K562 (cell line): Measurements from ENCODE around the gene MBOAT1. TPM values are rescaled to one million over a fixed set of nuclear protein-coding genes. Genes with fewer than 3 reads are reported as not detected.

Experiments used
- ATAC-seq: fragments of 200-7000 bp; cut with Tn5 transposase; 3 replicates; pipeline ENCODE4 v1.9.1; 2020; ENCODE audit warnings: moderate library complexity
- BruUV-seq: library from RNA; stranded (reverse); fragments of 400-500 nt; replicated peaks from 2 replicates; lab custom pipeline; 2021; lab: Mats Ljungman, UMichigan
- CTCF ChIA-PET: fragments of 300-600 bp; formaldehyde crosslinking; extraction: SDS; loops from one replicate; lab custom pipeline; 2021; ENCODE audit warnings: low intra/inter-chr PET ratio; lab: Yijun Ruan, JAX
- POLR2A ChIA-PET: fragments of 300-600, 350-650 bp; sonication (Branson Sonifier 250); formaldehyde crosslinking; extraction: SDS; loops from one replicate; lab custom pipeline; 2021; ENCODE audit warnings: antibody characterized with exemption, inconsistent platforms; lab: Yijun Ruan, JAX
- DNase-seq, 4 experiments: peaks; one replicate each; pipeline versions ENCODE4 v3.0.0 to v3.0.0-alpha.2; 2011 to 2018; ENCODE audit warnings: low spot score in 3 of 4, mixed read lengths in 3 of 4; ENCODE audit errors: extremely low read depth in 1 of 4
- FAIRE-seq: peaks from 2 replicates; lab custom pipeline; 2011; peaks lifted over from hg19 to GRCh38; lab: Jason Lieb, UNC
- H2AFZ ChIP-seq: 2 replicates; pipeline ENCODE4 v1.6.0; 2011; ENCODE audit warnings: low read depth, low read length, control low read depth, inconsistent platforms
- H3K27ac ChIP-seq: fragments of 200-600 bp; 3 replicates; pipeline ENCODE4 v1.8.0; 2011; ENCODE audit warnings: low read depth, mild to moderate bottlenecking, control low read depth, inconsistent platforms, low read length, moderate library complexity, mixed read lengths; ENCODE audit errors: extremely low read depth
- H3K27me3 ChIP-seq, 2 experiments: fragments of 300-600 bp in 1 of 2; 2 replicates in 1 of 2; 3 replicates in 1 of 2; pipeline versions ENCODE4 v1.6.0 to v1.8.0; 2011; ENCODE audit warnings: inconsistent platforms in 2 of 2, low read length in 2 of 2, mild to moderate bottlenecking in 1 of 2, mixed read lengths in 1 of 2, moderate library complexity in 1 of 2; ENCODE audit not compliant: control insufficient read depth in 2 of 2, insufficient read depth in 2 of 2
- H3K36me3 ChIP-seq: fragments of 300-600 bp; 3 replicates; pipeline ENCODE4 v1.8.0; 2011; ENCODE audit warnings: mild to moderate bottlenecking, low read length, inconsistent platforms; ENCODE audit not compliant: control insufficient read depth, insufficient read depth
- H3K4me1 ChIP-seq, 2 experiments: fragments of 200-600 bp in 1 of 2; replicated peaks in 1 of 2; 2 replicates in 1 of 2; 3 replicates in 1 of 2; pipeline versions ENCODE4 v1.5.1 to v1.8.0; 2011; ENCODE audit warnings: inconsistent platforms in 2 of 2, low read length in 2 of 2, mild to moderate bottlenecking in 1 of 2, mixed read lengths in 1 of 2, moderate library complexity in 1 of 2; ENCODE audit not compliant: control insufficient read depth in 2 of 2, insufficient read depth in 2 of 2
- H3K4me2 ChIP-seq: 2 replicates; pipeline ENCODE4 v1.6.1; 2011; ENCODE audit warnings: low read length, control low read depth, inconsistent platforms, mixed read lengths; ENCODE audit not compliant: insufficient read depth
- H3K4me3 ChIP-seq: fragments of 200-600 bp; sonication (generic), shearing (Covaris generic); 2 replicates; pipeline ENCODE4 v1.5.1; 2016; ENCODE audit warnings: control low read depth, inconsistent platforms
- H3K79me2 ChIP-seq: fragments of 200-600 bp; 3 replicates; pipeline ENCODE4 v1.8.0; 2011; ENCODE audit warnings: low read length, inconsistent platforms; ENCODE audit not compliant: control insufficient read depth, insufficient read depth
- H3K9ac ChIP-seq, 2 experiments: 2 replicates each; pipeline versions ENCODE4 v1.6.0 to v1.6.1; 2011; ENCODE audit warnings: low read depth in 2 of 2, low read length in 2 of 2, control low read depth in 1 of 2, inconsistent platforms in 1 of 2, mild to moderate bottlenecking in 1 of 2, mixed read lengths in 1 of 2; ENCODE audit not compliant: insufficient read depth in 1 of 2
- H3K9me1 ChIP-seq: one replicate; pipeline ENCODE4 v1.6.0; 2011; ENCODE audit warnings: inconsistent platforms, mild to moderate bottlenecking, low read length, moderate library complexity; ENCODE audit not compliant: control insufficient read depth, insufficient read depth
- H3K9me3 ChIP-seq: replicated peaks from 2 replicates; pipeline ENCODE4 v1.5.1; 2011; ENCODE audit warnings: low read depth, low read length, inconsistent platforms; ENCODE audit not compliant: control insufficient read depth, insufficient read depth
- H4K20me1 ChIP-seq: replicated peaks from 2 replicates; pipeline ENCODE4 v1.6.1; 2011; ENCODE audit warnings: low read length, inconsistent platforms, mixed read lengths; ENCODE audit not compliant: control insufficient read depth, insufficient read depth
- CBFA2T2 ChIP-seq: fragments of 450-650 bp; conservative IDR thresholded peaks from 2 replicates; pipeline ENCODE4 v1.6.1; 2017; ENCODE audit warnings: mild to moderate bottlenecking
- CEBPB ChIP-seq: fragments of 450-650 bp; IDR thresholded peaks from 2 replicates; pipeline ENCODE4 v1.6.1; 2016; ENCODE audit warnings: missing genetic modification characterization, missing compliant biosample characterization
- CEBPG ChIP-seq, 3 experiments: fragments of 200-800 bp in 1 of 3; sonication (Bioruptor generic) in 1 of 3; sonication (generic) in 1 of 3; formaldehyde crosslinking in 1 of 3; IDR thresholded peaks in 2 of 3; conservative IDR thresholded peaks in 1 of 3; 2 replicates each; pipeline versions ENCODE4 v1.6.1 to v1.8.0; 2016 to 2022; ENCODE audit warnings: missing compliant biosample characterization in 2 of 3, missing genetic modification characterization in 2 of 3, mild to moderate bottlenecking in 1 of 3, missing genetic modification reagents in 1 of 3
- KLF16 ChIP-seq: IDR thresholded peaks from 2 replicates; pipeline ENCODE4 v1.6.1; 2016; ENCODE audit warnings: antibody characterized with exemption
- PCBP2 ChIP-seq: fragments of 200-400 bp; formaldehyde crosslinking; IDR thresholded peaks from 2 replicates; pipeline ENCODE4 v1.6.1; 2018; ENCODE audit warnings: low read length, low read depth, mild to moderate bottlenecking, moderate library complexity; ENCODE audit not compliant: poor library complexity, severe bottlenecking
- SOX6 ChIP-seq: fragments of 450-650 bp; IDR thresholded peaks from 2 replicates; pipeline ENCODE4 v1.6.1; 2014; ENCODE audit warnings: mild to moderate bottlenecking
- TRIM24 ChIP-seq, 2 experiments: fragments of 450-650 bp; IDR thresholded peaks; 2 replicates each; pipeline ENCODE4 v1.6.1; 2016
- WGBS: fragments of 100-300 bp; shearing (Covaris generic); methylation state at CpG from one replicate; pipeline ENCODE4 v1.1.6; 2016; ENCODE audit warnings: low coverage, mixed read lengths; ENCODE audit not compliant: insufficient coverage; ENCODE audit errors: missing lambda C conversion rate; 5-methylcytosine and 5-hydroxymethylcytosine counted together
- in situ Hi-C: fragments of 300-500 bp; cut with MboI; formaldehyde crosslinking; loops from 4 replicates; pipeline ENCODE4 v1.15.0; 2018; ENCODE audit warnings: inconsistent platforms, mixed read lengths
- intact Hi-C: fragments of 100-400 bp; cut with micrococcal nuclease; formaldehyde crosslinking; loops from 2 replicates; pipeline ENCODE4 v1.14.2; 2022
- polyA plus RNA-seq, 8 experiments: library from polyadenylated mRNA; depleted of rRNA in 4 of 8; stranded (reverse) in 5 of 8; unstranded in 3 of 8; fragments of >200 nt; fragmentation: Nextera tagmentation in 2 of 8; fragmentation: Illumina TruSeq in 1 of 8; extraction: Ambion mirVana in 2 of 8; extraction: Trizol in 1 of 8; gene quantifications; 2 replicates each; pipeline versions ENCODE4 v1.2.1 to v1.2.3, GENCODE V29; 2011 to 2014; ENCODE audit warnings: inconsistent platforms in 1 of 8, missing spikeins in 1 of 8
- total RNA-seq, 7 experiments: library from RNA; depleted of rRNA in 6 of 7; stranded (reverse); fragments of >200 nt in 6 of 7; fragmentation: Illumina TruSeq in 2 of 7; extraction: Trizol in 2 of 7; gene quantifications; 2 replicates each; pipeline versions ENCODE4 v1.2.1 to v1.2.3, GENCODE V29; 2011 to 2021; ENCODE audit warnings: low replicate concordance in 1 of 7

MBOAT1 gene
- total and polyA plus RNA-seq, 9 of the 15 experiments (the other 6 are each of a cell fraction or from before 2014, with no cell fraction given), result 0.13 to 16.5 (median 10.3) TPM

DNA sequence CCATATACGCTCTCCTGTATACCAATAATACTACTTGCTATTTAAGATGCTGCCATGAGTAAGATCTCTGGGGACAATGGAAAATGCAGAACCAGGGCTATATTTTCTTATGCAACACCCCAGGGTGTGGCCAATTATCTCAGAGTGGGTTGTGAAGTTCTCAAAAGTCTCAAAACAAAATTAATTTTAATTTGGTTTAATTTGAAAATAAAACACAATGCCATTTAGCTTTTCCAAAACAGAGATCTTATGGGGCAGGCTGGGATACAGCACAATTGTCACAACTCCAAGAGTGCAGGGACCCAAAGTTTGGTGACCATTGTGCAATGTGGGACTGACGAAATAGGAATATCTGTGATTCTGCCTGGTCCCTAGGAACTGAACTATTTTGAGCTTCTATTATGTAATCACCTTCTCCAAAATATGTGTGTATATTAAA, 43.1 kb downstream of the MBOAT1 start:
- intact Hi-C loops (no loop called here), in situ Hi-C loops (no loop called here)
- ChIA-PET CTCF (no interaction called here), POLR2A (interaction anchor here (1.7 kb wide), 1 partner anchor 8 kb away, joined by 3 read pairs; no protein-coding TSS in a partner anchor)
- 36% methylated on average over 2 of the region's 2 CpGs for WGBS
- FAIRE-seq, result no peak
- no peaks in the 10 kb centered on the region for H4K20me1 ChIP-seq
- H2AFZ ChIP-seq, result no peak overlapping the region
- no peak for DNase-seq
- no peaks in the 10 kb centered on the region for H3K27me3 ChIP-seq
- H3K36me3 ChIP-seq, result no peaks in the 10 kb centered on the region
- no TSS peak for BruUV-seq
- H3K4me1 ChIP-seq, result peaks cover 0 to 17% of the 10 kb centered on the region in 2 experiments; a peak in 4 of 5 replicates
- 0 out of 4 replicates have a peak, but pooled peaks of 1 of the 2 experiments have one; percentile 5 for TF ChIP-seq TRIM24 (IDR thresholded peaks at IDR 0.05)
- TF ChIP-seq SOX6, result peak; percentile 60; the same call in 1 of the 2 replicates
- TF ChIP-seq CEBPB (tag), result peak; percentile 97
- no peak for TF ChIP-seq KLF16
- TF ChIP-seq CBFA2T2, result no peak
- no peak; the same call in none of the 2 replicates for TF ChIP-seq CEBPG (CRISPR knock-in tag; IDR thresholded peaks at IDR 0.05)
- TF ChIP-seq CEBPG (tag; conservative IDR thresholded peaks at IDR 0.05 in 1 of 2, IDR thresholded peaks at IDR 0.05 in 1 of 2), result peak; percentile 79 to 90
- TF ChIP-seq, all 486 proteins: peak for 4
- Histone ChIP-seq H3K9ac (no peak overlapping the region), H3K27ac (no peak overlapping the region), H3K4me3 (no peak overlapping the region), H3K9me1 (peaks cover 2% of the 10 kb centered on the region), H3K79me2 (no peaks in the 10 kb centered on the region), H3K9me3 (no peaks in the 10 kb centered on the region), H3K4me2 (no peak overlapping the region)
- ATAC-seq, result peak; percentile 60

DNA sequence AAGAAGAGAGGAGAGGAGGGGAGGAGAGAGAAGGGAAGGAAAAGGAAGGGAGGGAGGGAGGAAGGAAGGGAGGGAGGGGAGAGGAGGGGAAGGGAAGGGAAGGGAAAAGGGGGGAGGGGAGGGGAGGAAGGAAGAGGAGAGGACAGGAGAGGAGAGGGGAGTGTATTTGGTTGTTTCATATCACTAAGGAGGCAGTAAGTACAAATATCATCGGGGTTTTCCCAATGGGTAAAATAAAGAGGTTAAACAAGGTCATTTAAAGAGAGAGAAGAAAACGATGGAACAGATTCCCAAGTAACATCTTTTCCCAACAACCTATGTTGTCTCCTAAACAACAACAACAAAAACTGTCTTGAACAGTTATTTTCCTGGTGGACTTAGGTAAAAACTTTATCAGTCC, 43.6 kb downstream of the MBOAT1 start:
- no peak overlapping the region for H3K27ac ChIP-seq
- POLR2A ChIA-PET, result no interaction called here
- TF ChIP-seq PCBP2, result peak; percentile 15

More for the DNA sequence above, 43.6 kb downstream of the MBOAT1 start:
- ATAC-seq, result no peak
- Histone ChIP-seq H3K79me2 (no peaks in the 10 kb centered on the region), H2AFZ (no peak overlapping the region), H3K9me1 (no peaks in the 10 kb centered on the region), H3K4me3 (no peak overlapping the region), H3K9me3 (no peaks in the 10 kb centered on the region), H3K27me3 (no peaks in the 10 kb centered on the region), H3K9ac (no peak overlapping the region), H3K4me2 (no peak overlapping the region), H3K4me1 (peaks cover 0 to 13% of the 10 kb centered on the region in 2 experiments; a peak in 4 of 5 replicates), H3K36me3 (no peaks in the 10 kb centered on the region), H4K20me1 (no peaks in the 10 kb centered on the region)
- CTCF ChIA-PET, result no interaction called here
- DNase-seq, result no peak
- intact Hi-C loops (no loop called here), in situ Hi-C loops (no loop called here)
- 5% methylated on average over 2 of the region's 2 CpGs for whole genome bisulfite sequencing
- no TSS peak for BruUV-seq
- no peak for FAIRE-seq
